Inflammatory macrophage treated with lipopolysaccharide for 4 hours (primary cell): ENCODE measurements around the gene FRMD4B.

Source experiments
- DNase-seq: peaks from one replicate; pipeline ENCODE4 v3.0.0-alpha.2; 2020

FRMD4B gene

DNA sequence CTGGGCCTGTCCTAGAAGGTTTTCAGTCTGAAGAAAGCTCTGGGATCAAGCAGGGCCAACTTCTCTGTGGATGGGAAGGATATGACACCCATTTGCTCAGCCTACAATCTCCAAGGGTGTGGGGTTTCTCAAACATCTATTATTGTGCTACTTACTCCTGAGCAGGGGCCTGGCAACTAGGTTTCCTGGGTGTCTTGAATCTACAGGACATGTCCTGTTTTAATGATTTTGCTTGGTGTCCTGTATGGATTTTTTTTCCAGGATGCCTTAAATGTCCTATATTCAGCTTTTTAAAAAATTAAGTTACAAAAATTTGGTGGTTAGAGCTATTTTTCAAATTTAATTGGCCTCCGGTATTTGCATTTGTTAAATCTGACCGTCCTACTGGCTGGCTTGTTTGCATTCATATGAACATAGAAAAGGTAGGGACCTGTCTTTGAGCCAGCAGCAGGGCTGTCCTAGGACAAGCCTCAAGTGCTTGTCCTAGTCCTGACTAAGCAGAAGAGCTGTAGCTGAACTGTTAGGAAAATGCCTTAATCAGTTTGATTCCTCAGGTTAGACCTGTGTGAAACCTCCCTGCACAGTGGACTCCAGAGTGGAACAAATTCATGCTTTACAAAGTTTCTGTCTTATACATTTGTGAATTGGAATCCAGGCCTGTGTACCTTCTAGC, 223.4 kb downstream of the FRMD4B start:
- no peak for DNase-seq

DNA sequence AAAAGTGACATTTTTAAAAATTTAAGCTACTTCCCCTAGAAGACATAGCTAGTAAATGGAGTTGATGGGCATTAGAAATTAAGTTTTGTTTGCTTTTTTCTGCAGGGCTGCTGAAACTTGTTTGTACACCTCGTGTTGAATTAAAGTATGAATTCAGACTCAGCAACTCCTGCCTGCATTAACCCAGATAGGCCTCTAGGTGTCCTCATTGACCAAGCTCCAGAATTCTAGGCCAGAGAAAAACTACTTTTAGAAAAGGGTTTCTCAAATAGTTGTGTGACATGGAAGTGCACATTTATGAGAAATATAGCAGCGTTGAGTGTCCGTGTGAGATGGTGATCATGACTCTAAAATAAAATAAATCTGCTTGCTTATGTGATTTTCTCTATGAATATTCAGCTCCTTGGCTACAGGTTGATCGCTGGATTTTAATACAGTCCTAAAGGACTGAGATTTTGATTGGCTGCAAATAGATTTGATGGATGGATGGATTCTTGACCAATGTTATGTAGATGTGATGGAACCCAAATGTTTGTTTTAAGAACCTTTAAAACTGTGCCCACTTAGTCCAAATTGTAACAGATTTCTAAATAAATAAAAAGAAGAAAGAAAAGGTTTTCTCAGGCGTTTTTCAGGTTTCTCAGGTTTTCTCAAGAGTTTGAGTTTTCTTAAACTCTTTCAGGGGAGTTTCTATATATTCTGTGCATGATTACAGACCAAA, 224.1 kb downstream of the FRMD4B start:
- peak; percentile 47 for DNase-seq

DNA sequence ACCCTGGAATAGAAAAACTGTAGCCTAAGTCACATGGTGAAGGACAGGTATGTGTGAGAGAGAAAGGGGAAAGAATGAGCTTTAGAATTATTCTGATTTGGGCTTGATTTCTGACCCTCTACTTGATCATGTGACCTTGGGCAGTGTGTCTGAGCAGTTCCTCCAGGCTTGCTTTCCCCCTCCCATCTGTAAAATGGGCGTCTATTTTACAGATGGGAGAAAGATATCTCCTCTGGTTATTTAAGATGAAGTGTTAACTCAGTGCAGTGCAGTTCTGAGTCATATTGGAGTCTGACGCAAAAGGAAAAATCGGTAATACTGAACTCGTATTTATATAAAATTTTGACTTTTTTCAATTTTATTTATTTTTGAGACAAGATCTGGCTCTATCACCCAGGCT, 225.4 kb downstream of the FRMD4B start:
- no peak for DNase-seq

DNA sequence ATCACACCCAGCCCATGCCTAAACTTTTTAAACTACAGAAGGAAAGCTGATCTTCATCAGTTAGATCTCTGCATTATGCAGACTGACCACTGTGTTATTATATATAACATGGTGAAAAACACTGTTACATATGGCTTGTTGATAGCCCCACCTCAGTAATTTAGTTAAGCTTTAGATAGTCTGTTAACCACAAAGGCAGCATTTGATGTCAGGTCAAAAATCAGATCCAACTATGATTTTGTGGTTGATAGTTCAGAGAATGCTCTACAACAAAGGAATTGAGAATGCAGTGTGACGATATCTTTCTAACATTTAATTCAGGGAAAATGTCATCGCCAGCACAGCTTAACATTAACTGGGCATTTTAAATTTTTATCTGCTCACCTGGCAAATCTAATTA, 225.8 kb downstream of the FRMD4B start:
- DNase-seq: no peak

DNA sequence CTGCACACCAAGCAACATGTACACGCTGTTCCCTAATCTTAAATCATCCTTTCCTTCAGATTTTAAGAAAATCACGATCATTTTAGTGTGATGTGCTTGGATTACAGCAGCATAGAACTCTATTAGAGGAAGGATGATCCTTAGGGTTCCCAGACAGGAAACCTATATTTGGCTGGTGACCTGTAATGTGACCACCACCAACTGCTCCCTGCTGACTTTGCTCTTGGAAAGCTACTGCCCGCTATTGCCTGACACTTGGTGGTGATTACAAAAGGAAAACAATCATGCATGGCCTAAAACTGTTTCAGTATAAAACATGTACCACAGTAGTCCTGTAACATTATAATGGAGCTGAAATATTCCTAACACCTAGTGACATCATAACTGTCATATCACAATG, 236.3 kb downstream of the FRMD4B start:
- no peak for DNase-seq

DNA sequence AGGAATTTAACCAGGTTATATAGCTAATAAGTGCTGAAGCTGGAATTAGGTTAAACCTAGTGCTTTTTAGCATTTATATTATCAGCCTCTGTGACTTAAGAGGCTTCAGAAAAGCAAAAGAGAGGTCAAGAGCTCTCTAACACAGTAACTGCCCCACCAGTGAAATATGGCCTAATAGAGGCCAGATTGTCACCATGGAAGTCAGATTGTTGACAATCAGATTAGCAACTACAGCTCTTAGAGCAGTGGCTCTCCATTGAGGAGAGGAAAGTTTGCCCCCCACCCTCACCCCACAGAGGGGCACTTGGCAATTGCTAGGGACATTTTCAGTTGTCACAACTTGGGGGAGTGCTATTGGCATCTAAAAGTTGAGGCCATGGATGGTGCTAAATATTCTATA, 240.2 kb downstream of the FRMD4B start:
- DNase-seq: no peak

DNA sequence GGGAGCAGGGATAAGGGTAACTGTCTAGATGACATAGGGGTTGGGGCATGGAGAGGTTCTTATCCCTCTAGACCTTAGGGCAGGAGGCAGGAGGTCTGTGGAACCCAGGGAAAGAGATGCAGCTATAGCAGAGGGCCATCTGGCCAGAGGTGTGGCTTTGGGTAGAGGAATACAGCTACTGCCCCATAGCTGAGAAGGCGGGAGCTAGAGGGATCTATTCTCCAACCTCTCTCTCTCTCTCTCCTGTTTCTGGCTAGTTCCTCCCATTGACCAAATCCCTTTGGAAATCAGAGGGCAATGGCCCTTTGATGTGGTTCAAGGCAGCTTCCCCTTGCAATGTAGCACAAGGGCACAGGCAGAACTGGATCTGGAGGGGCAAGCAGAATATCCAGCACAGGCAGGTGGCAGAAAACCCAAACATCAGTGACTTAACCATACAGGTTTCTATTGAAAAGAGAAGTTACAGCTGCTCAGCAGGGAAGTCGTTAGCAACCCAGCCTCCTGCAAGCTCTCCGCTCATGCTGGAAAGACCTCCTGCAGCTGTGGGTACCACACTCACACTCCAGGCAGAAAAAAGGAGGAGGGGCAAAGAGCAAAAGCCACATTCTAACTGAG, 241.2 kb downstream of the FRMD4B start:
- no peak for DNase-seq

DNA sequence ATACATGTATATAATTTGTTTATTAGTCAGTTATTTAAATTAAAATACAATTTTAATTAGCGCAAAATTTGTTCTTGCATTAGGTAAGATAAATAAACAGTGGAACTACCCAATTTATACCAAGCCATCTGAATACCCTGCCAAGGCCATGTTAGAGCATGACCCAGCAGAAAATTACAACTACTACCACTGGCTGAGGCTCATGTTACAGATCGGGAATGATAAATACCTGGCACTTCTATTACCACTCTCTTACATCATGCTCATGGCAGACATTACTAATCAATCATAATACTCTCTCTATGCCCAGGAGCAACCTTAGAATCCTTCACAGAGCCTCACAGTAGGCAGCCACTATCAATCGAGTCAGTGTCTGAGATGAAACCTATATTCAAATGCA, 242.3 kb downstream of the FRMD4B start:
- no peak for DNase-seq

DNA sequence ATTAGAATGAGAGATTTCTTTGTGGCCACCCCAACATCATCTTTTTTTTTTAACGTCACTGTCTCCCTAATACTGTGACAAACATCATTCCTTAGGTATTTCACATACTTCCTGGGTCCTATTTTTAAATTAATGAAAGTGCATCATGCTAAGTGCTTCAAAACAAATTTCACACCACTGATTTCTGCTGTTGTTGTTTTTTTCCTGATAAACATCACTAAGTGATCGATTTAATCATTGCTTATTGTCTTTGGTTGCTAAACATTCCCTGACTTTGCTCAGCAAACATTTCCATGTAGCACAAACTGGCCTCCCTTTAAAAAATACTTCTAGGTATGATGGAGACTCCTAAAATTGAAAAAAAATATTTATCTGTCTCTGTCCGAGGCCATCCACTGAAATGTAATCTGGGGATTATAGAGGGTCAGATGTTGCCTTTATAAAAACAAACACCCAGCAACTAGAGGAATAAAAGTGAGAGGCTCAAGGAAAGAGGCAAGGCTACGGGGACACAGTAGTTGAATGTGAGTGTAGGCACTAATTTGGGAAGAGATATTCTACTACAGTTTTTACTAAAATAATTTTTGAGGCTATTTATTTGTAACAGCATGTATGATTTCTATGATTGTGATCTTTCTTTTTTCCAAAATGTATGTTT, 243.0 kb downstream of the FRMD4B start:
- no peak for DNase-seq

DNA sequence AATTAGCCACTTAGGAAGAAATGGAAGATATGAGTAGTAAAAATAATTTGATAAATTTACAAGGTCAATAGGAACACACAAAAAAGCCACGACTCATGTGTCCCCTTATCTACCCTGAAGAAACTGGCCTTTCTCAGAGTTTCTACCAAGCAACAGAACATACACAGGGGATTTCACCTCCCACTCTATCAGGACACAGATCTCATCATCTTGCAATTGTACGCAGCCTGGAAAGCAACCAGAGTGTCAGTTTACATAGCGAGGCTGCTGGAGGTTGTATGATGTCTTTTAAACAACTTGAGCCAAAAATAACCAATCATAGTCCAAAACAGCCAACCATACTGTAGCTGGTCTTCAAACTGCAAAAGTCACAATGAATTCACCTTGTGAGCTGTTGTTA, 243.8 kb downstream of the FRMD4B start:
- no peak for DNase-seq

DNA sequence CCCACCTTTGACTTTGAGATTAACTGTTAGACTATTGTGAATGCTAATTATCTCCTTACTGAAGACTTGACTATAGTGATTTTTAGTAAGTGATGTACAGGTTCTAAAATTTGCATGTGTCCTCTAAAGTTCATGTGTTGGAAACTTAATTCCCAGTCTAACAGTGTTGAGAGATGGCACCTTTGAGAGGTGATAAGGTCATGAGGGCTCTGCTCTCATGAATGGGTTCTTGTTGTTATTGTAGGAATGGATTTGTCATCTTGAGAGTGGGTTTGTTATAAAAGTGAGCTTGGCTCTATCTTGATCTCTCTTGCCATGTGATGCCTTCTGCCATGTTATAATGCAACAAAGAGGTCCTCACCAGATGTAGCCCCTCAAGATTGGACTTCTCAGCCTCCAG, 244.6 kb downstream of the FRMD4B start:
- DNase-seq: no peak

DNA sequence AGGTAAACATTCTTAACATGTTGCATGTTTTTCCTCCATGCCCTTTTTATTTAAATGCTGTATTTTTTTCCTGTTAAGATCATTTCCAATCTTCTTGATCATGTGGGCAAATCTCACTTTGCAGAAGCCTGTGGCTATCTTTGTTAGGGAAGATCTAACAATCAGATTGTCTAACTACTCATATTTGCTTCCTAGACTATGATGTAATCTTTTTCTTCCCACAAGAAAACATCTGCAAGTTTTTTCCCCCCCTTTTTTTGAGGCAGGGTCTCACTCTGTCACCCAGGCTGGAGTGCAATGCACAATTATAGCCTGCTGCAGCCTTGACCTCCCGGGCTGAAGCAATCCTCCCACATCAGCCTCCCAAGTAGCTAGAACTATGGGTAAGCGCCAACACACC, 248.5 kb downstream of the FRMD4B start:
- no peak for DNase-seq

DNA sequence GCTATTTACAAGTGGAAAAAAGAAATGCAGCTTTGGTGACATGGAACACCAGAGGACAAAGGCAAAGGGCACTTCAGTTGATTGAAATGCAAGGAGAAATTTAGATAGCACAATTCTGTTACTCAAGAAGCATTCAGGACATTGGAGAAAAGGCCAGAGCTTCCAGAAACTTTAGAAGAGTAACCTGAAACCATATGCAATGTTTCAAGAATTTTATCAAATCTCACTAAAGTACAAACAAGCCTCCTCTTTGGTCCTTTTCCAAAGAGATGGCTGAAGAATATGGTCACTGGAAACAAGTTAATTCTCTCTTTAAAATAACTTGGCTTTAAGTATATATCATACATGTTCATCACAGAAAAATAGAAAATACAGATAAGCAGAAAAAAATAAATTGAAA, 248.9 kb downstream of the FRMD4B start:
- DNase-seq: no peak

DNA sequence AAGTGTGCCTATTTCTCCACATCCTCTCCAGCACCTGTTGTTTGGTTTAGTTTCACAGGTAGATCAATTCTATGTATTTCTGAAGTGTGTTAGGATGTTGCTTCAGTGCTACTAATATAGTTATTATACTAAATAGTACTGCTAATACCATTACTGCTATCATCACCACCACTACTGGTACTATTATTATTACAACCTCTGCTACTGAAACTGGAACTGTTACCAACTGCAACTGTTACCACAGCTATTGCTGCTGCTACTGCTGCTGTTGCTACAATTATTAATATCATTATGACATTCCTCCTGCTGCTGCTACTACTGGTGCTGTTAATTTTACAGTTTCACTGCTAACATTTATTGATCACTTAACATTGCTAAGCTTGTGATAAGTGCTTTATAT, 255.2 kb downstream of the FRMD4B start:
- peak; percentile 9 for DNase-seq

DNA sequence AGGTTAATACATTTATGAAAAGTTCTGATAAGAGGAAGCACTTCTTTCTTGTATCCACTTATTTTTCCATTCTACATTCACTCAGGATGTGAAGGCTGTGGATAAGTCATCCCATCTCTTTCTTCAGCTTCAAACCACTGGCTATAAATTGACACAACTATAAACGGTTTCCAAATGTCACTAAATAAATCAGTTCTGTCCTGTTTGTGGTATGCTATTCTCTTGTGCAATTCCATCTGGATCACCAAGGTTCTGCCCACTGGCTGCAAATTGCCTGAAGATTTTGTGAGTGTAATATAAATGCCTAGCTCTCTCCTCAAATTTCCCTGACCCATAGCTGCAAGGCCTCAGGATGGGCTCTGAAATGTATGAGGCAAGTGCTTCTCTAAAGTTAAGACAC, 256.4 kb downstream of the FRMD4B start:
- no peak for DNase-seq

DNA sequence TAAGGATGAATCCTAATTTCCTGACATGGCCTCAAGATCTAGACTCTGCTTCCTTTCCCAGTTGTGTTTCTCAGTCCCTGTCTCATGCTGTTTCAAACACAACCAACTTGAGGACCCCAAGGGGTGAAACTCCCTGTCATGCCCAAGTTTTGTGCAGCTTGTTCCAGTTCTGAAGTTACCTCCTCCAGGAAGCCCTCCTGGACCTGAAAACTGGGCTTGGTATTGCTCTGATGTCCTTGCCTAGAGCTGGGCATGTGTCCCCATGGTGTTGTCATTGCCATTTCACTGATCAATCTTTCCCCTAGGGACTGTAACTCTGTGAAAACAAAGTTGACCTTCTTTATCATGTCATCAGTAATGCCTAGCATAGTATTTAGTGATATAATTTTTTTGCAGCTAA, 257.4 kb downstream of the FRMD4B start:
- no peak for DNase-seq

DNA sequence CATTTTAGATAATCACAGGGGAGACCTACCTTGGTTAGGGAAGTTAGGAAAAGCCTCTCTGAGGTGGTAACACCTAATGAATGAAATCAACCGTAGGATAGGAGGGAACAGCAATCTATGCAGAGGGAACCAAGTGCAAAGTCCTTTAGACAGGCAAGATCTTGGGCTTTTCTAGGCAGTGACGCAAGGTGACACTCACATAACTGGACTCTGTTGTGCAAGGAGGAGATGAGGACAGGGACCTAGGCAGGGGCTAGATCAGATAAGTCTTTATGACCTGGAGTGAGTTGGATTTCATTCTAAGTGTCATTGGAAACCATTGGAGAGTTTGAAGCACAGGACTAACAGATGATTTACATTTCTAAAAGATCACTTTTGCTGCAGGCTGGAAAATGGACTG, 258.9 kb downstream of the FRMD4B start:
- no peak for DNase-seq

DNA sequence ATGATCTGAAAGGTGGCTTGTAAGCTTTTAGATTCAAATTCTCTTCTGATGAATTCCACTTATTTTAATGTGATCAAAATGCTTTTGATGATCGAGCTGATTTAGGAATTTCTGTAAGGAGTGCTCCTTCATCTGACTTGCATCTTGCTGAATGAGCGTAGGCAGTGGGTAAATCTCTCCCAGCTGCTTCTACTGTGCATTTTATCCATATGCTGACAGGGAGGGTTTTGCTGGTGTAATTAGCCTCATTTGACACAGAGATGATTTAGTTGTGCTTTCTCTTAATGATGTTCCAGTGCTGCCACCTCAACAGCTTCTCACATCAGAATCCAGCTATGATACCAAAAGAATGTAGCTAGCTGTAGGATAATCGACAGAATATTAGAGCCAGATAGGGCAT, 259.7 kb downstream of the FRMD4B start:
- DNase-seq: no peak

DNA sequence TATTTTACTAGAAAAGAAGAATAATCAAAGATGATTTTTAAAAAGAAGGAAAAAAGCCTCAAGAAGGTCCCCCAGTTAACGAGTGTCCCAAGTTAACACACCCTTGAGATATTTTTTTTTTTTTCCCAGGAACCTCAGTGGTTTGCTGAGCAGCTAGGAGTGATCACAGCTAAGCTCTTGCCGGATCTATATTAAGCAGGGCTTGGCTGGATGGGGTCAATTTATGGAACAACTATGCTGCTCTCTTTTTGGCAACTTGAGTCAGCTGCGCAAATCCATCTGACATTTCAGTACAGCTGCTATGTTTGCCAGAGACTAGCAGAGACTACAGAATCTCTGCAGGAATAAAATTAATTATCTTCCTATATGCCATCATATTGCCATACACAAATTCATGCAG, 263.5 kb downstream of the FRMD4B start, which contains the start of gene LMOD3:
Gene LMOD3 (minus strand): TSS at position 193 of the 400 bp plus-strand sequence. CDS start 209 bp downstream, outside the sequence.
- no peak for DNase-seq

DNA sequence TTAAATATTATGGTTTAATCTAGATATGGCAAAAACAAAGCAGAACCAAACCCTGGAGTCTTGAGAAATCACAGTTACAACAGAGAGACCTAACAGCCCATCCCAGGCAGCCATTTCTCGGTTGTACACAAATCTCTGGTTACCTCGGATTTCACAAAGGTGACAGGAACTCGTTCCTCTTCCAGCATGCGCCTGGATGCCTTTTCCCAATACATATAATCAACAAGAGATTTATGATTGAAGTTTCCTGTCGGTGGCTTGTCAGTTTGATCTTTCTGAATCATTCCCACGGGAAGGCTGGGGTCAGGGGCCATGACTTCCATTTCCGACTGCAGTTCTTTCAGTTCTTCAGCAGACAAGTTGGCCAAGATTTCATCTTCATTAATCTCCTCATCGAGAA, 263.9 kb downstream of the FRMD4B start:
- peak; percentile 26 for DNase-seq

DNA sequence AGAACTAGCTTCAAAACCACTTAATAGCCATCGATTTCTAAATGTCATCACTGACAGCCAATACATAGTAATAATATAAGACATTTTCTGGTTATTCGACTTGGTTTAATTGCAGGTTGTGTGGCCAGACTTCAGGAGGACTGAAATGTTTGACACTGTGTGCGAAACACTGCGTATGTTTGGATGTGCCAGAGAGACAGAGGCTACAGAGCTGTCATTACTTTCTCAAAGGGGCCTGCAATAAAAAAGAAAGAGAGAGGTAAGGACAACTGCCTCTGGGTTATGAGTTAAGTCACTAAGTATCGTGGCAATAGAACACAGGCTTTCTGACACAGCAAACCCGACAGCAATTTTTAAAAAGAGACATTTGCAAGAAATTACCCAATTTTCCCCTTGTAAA, 264.4 kb downstream of the FRMD4B start:
- DNase-seq: no peak

DNA sequence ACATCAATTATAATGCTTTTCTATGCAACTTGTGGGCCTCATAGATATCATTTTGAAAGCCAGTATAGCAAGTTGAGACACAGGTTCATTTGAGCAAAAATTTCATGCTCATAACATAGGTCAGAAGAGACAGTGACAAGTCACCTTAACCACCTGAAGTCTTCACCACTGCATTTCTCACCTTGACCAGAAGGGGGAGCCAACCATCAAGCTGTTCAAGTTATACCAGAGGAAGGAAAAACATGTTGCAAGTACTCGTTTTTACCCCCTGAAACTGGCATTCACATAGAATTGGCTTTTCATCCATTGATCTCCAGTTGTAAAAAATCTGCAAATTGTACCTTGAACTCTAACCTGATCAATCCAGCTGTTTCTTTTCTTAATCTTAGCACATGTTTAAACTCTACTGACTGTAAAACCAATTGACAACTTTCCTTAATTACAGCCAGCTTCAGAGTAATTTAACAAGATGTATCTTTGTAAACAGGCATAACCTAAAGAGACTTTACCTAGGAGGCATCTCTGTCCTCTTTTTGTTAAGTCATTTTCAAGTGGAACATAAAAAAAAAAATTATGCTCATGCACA, 264.9 kb downstream of the FRMD4B start:
- peak; percentile 65 for DNase-seq
